GM06990 (cell line): ENCODE measurements around the gene ARHGAP24.
A peak's percentile ranks its signal among the peaks of the same experiment; 100 is the strongest.

Experiments used
- DNase-seq: peaks from one replicate; pipeline ENCODE4 v3.0.0-alpha.2; 2011; ENCODE audit not compliant: insufficient read length; ENCODE audit errors: extremely low read depth
- H3K27me3 ChIP-seq: replicated peaks from 2 replicates; pipeline ENCODE4 v1.6.0; 2011; ENCODE audit warnings: low read length; ENCODE audit not compliant: control insufficient read depth, insufficient read depth
- H3K36me3 ChIP-seq: 2 replicates; pipeline ENCODE4 v1.5.1; 2011; ENCODE audit warnings: low read length; ENCODE audit not compliant: control insufficient read depth, insufficient read depth
- H3K4me3 ChIP-seq: replicated peaks from 2 replicates; pipeline ENCODE4 v1.5.1; 2011; ENCODE audit warnings: low read depth, mild to moderate bottlenecking, control low read depth, low read length
- TF ChIP-seq, protein P1 (sequence below): IDR thresholded peaks from 2 replicates; pipeline ENCODE4 v1.5.1; 2011; ENCODE audit warnings: low read length, control low read depth, mild to moderate bottlenecking, inconsistent platforms; ENCODE audit not compliant: insufficient read depth, poor library complexity, severe bottlenecking

ARHGAP24 gene

DNA sequence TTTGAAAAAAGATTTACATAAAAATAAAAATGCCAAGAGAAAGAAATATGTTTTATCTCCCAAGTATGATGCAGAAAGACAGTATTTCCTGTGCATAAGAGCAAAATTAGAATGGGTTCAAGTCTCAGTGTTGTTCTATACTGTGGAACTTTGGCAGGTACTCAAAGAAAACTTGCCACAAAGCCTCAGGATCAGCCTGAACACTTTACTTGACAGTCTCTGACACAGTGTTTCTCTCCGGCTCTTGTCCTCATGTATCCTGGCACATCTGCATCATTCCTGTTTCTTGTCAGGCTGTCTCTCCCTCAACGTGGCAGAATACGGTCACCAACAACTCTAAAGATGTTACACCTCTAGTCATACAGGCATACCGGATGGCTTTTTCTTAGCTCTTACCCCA, 273.7 kb downstream of the ARHGAP24 start:
- no peaks in the 10 kb centered on the region for H3K27me3 ChIP-seq
- H3K36me3 ChIP-seq = no peaks in the 10 kb centered on the region; the same call in 1 of the 2 replicates
- no peak for DNase-seq
- no peak overlapping the region for H3K4me3 ChIP-seq
- TF ChIP-seq, protein P1, sequence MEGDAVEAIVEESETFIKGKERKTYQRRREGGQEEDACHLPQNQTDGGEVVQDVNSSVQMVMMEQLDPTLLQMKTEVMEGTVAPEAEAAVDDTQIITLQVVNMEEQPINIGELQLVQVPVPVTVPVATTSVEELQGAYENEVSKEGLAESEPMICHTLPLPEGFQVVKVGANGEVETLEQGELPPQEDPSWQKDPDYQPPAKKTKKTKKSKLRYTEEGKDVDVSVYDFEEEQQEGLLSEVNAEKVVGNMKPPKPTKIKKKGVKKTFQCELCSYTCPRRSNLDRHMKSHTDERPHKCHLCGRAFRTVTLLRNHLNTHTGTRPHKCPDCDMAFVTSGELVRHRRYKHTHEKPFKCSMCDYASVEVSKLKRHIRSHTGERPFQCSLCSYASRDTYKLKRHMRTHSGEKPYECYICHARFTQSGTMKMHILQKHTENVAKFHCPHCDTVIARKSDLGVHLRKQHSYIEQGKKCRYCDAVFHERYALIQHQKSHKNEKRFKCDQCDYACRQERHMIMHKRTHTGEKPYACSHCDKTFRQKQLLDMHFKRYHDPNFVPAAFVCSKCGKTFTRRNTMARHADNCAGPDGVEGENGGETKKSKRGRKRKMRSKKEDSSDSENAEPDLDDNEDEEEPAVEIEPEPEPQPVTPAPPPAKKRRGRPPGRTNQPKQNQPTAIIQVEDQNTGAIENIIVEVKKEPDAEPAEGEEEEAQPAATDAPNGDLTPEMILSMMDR = no peak

DNA sequence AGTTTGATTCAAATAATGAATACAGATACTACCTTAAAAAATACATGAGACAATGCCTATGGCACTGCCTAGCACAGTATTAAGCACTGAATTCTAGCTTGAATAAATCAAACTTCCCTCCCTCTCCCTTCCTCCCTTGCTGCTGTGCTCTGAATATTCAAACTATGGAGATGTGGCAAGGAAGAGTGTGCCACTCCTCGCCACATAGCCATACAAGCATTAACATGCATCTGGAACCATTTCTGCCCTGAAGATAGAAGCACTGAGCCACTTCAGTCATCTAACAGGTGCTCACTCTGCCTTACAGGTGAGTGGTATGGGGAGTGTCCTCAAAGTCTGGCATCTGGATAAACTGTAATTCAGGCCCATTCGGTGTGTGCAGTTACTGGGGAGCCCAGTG, 276.9 kb downstream of the ARHGAP24 start:
- TF ChIP-seq, protein P1 = no peak
- H3K27me3 ChIP-seq = no peaks in the 10 kb centered on the region

DNA sequence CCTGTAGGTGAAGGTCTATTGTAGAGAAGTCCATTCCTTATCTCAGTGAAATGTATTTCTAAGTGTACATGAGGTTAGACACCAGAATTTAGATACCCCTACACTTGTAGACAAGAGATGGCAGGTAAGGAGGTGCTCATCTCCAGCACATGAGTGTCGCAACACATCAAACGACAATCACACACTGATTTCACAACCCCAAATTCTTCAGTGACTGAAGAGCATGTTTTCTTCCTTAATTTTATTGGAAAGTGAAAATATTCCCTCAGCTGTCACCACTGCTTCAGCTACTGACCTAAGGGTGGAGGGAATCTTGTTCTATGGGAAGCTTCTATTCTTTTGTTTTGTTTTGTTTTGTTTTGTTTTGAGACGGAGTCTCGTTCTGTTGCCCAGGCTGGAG, 280.3 kb downstream of the ARHGAP24 start:
- no peak for DNase-seq
- H3K27me3 ChIP-seq = no peaks in the 10 kb centered on the region
- no peaks in the 10 kb centered on the region; the same call in 1 of the 2 replicates for H3K36me3 ChIP-seq
- no peak overlapping the region for H3K4me3 ChIP-seq
- TF ChIP-seq, protein P1 = no peak

More for the DNA sequence above, 276.9 kb downstream of the ARHGAP24 start:
- no peak for DNase-seq
- Histone ChIP-seq H3K4me3 (no peak overlapping the region), H3K36me3 (no peaks in the 10 kb centered on the region; the same call in 1 of the 2 replicates)

DNA sequence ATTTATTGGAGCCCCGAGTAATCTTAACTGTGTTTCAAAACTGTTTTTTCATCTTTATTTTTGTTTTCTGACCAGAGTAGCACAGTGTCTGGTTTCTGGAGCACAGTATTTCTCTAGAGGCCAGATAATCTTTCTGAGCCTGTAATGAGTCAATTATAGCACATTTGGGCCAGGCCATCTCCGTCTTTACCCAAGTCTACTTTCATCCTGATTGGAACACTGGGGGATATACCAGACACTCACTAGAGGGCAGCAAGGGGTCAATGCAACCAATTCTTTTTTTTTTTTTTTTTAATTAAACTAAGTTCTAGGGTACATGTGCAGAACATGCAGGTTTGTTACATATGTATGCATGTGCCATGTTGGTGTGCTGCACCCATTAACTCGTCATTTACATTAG, 282.0 kb downstream of the ARHGAP24 start:
- Histone ChIP-seq H3K36me3 (no peaks in the 10 kb centered on the region), H3K4me3 (no peak overlapping the region), H3K27me3 (no peaks in the 10 kb centered on the region)
- TF ChIP-seq, protein P1 = peak; percentile 60
- DNase-seq = no peak

DNA sequence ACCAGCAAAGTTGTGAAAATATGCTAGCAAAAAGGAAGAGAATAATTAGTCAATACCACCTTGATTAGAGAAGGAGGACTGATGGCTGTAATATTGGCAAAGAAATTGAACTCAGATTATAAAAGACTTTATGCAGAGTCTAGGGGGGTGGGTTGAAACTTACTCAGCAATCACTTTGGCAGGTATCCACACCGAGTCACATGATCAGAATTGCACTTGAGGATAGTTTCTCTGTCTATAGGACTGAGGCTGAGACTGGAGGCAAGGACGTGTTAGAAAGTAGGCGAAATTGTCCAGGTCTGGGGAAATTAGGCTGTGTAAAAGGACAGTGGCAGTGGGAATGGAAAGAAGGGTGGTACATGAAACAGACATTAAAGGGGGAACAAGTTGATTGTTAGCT, 284.4 kb downstream of the ARHGAP24 start:
- no peak for DNase-seq
- TF ChIP-seq, protein P1 = no peak
- Histone ChIP-seq H3K27me3 (no peaks in the 10 kb centered on the region), H3K36me3 (no peaks in the 10 kb centered on the region), H3K4me3 (no peak overlapping the region)

DNA sequence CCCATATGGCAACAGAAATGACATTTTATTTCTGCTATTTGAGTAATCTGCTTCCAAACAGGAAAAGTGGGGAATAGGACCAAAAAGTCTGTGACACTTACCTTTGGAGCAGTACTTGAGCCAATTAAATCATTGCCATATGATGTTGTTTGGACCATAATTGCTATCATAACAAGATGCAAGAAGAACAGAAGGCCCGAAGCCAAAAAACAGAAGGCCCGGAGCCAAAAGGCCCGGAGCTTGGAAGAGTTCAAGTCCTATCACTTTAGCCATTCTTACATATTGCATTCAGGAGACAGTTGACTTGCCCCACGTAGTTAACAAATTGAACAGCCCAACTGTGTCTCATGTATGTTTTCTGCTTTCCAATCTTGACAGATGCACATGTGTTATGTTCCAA, 285.6 kb downstream of the ARHGAP24 start:
- Histone ChIP-seq H3K4me3 (no peak overlapping the region), H3K27me3 (no peaks in the 10 kb centered on the region), H3K36me3 (no peaks in the 10 kb centered on the region)
- no peak for DNase-seq
- TF ChIP-seq, protein P1 = no peak
